T-cell (primary cell): ENCODE results near the gene FBN1. TPM values are rescaled to one million over a fixed set of nuclear protein-coding genes. Genes with fewer than 3 reads are reported as not detected.

Experiments
- ATAC-seq, 4 experiments: fragments of 200-7000 bp in 3 of 4; fragments of 150-1000 bp in 1 of 4; cut with Tn5 transposase; replicated peaks in 1 of 4; 1 replicate in 3 of 4; 2 replicates in 1 of 4; pipeline ENCODE4 v1.10.0; 2021; ENCODE audit warnings: moderate library complexity in 3 of 4, mild to moderate bottlenecking in 2 of 4, moderate number of reproducible peaks in 1 of 4
- CTCF ChIA-PET, 2 donors: fragments of 300-600 bp; sonication (Branson Sonifier 250); formaldehyde crosslinking; loops; one replicate each; lab custom pipeline; 2022; ENCODE audit warnings: antibody characterized with exemption in 2 of 2; lab: Charles Lee
- POLR2A ChIA-PET, 2 donors: fragments of 300-600 bp; sonication (Branson Sonifier 250); formaldehyde crosslinking; loops; one replicate each; lab custom pipeline; 2022; ENCODE audit warnings: antibody characterized with exemption in 2 of 2; lab: Charles Lee
- DNase-seq, 35 experiments: peaks; one replicate each; pipeline versions ENCODE4 v3.0.0 to v3.0.0-alpha.2; 2013 to 2023
- H3K27ac ChIP-seq: one replicate; pipeline ENCODE4 v1.5.1; 2013; ENCODE audit warnings: low read length
- H3K27me3 ChIP-seq, 2 experiments: replicated peaks in 1 of 2; 1 replicate in 1 of 2; 2 replicates in 1 of 2; pipeline versions ENCODE4 v1.6.1 to v1.7.0; 2013; ENCODE audit warnings: low read length in 1 of 2, mixed read lengths in 1 of 2; ENCODE audit not compliant: control insufficient read depth in 2 of 2, insufficient read depth in 2 of 2; ENCODE audit errors: extremely low read depth in 1 of 2
- H3K36me3 ChIP-seq, 2 donors: 1 replicate in 1 of 2; 2 replicates in 1 of 2; pipeline versions ENCODE4 v1.6.1 to v1.7.0; 2013; ENCODE audit warnings: low read length in 1 of 2; ENCODE audit not compliant: control insufficient read depth in 2 of 2, insufficient read depth in 1 of 2; ENCODE audit errors: extremely low read depth in 1 of 2
- H3K4me1 ChIP-seq, 2 experiments: 1 replicate in 1 of 2; 2 replicates in 1 of 2; pipeline versions ENCODE4 v1.6.1 to v1.7.0; 2013; ENCODE audit warnings: low read length in 2 of 2, mixed read lengths in 1 of 2; ENCODE audit not compliant: insufficient read depth in 2 of 2, control insufficient read depth in 1 of 2; ENCODE audit errors: extremely low read depth in 1 of 2
- H3K4me3 ChIP-seq, 2 donors: 1 replicate in 1 of 2; 2 replicates in 1 of 2; pipeline versions ENCODE4 v1.5.1 to v1.7.0; 2013; ENCODE audit warnings: mild to moderate bottlenecking in 2 of 2, low read length in 1 of 2, moderate library complexity in 1 of 2; ENCODE audit not compliant: control insufficient read depth in 1 of 2; ENCODE audit errors: extremely low read depth in 1 of 2
- H3K9me3 ChIP-seq: 2 replicates; pipeline ENCODE4 v1.7.0; 2013
- H3K27ac Mint-ChIP-seq, 2 donors: one replicate each; pipeline ENCODE4 v1.8.0; 2020 to 2021; ENCODE audit warnings: mild to moderate bottlenecking in 2 of 2, mixed read lengths in 2 of 2
- H3K27me3 Mint-ChIP-seq, 2 donors: one replicate each; pipeline ENCODE4 v1.8.0; 2021 to 2022; ENCODE audit warnings: mixed read lengths in 2 of 2
- H3K36me3 Mint-ChIP-seq: one replicate; pipeline ENCODE4 v1.8.0; 2021; ENCODE audit warnings: mixed read lengths
- H3K4me1 Mint-ChIP-seq, 3 donors: one replicate each; pipeline ENCODE4 v1.8.0; 2020 to 2022; ENCODE audit warnings: mixed read lengths in 3 of 3, mild to moderate bottlenecking in 1 of 3
- H3K4me3 Mint-ChIP-seq, 3 donors: one replicate each; pipeline ENCODE4 v1.8.0; 2020 to 2022; ENCODE audit warnings: mild to moderate bottlenecking in 3 of 3, mixed read lengths in 3 of 3, moderate library complexity in 3 of 3
- H3K9me3 Mint-ChIP-seq, 3 donors: one replicate each; pipeline ENCODE4 v1.8.0; 2020 to 2022; ENCODE audit warnings: mixed read lengths in 3 of 3
- WGBS: methylation state at CpG from one replicate; pipeline ENCODE4 v1.1.5; 2013; ENCODE audit warnings: missing lambda C conversion rate; ENCODE audit not compliant: insufficient coverage; 5-methylcytosine and 5-hydroxymethylcytosine counted together
- total RNA-seq, 35 experiments: library from RNA in 6 of 35; stranded (reverse) in 6 of 35; fragments of 120-200 nt in 1 of 35; gene quantifications; one replicate each; pipeline versions ENCODE4 v1.2.1 to v1.2.4 and lab custom pipeline; 2013 to 2026

FBN1 gene
- total RNA-seq, 5 donors from 2014 or later (not counting 1 experiment from before 2014, with no cell fraction given), result 0.28 to 1.2 (median 0.79) TPM

DNA sequence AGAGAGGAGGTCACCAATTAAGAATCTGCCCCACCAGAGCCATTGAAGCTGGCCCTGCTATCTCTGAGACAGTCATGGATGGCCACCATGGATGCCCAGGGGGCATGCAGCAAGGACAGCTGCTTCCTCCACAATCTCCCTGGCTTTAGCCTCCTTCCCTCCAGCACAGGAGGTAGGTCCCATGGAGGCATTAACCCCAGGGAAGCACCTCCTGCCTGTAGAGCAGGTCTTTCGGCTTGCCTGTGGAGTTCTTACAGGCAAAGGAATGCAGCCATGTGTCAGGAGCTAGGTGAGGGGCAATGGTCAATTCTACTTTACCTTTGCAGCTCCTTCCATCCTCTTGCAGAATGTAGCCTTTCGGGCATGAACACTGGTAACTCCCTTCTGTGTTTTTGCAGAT is 220.5 kb downstream of the FBN1 start:
- Mint-ChIP-seq H3K27me3 (no peaks in the 10 kb centered on the region), H3K4me3 (no peak overlapping the region), H3K4me1 (no peaks in the 10 kb centered on the region), H3K9me3 (no peaks in the 10 kb centered on the region), H3K36me3 (no peaks in the 10 kb centered on the region), H3K27ac (no peak overlapping the region)
- H3K27me3 ChIP-seq, result no peaks in the 10 kb centered on the region
- H3K27ac ChIP-seq, result no peak overlapping the region
- no peak overlapping the region for H3K4me3 ChIP-seq
- H3K4me1 ChIP-seq, result no peaks in the 10 kb centered on the region
- CTCF ChIA-PET, result no interaction called here
- 100% methylated on average over 1 of the region's 2 CpGs for WGBS
- POLR2A ChIA-PET, result no interaction called here
- no peaks in the 10 kb centered on the region for H3K36me3 ChIP-seq
- DNase-seq, result no peak
- H3K9me3 ChIP-seq, result no peaks in the 10 kb centered on the region
- no peak for ATAC-seq

DNA sequence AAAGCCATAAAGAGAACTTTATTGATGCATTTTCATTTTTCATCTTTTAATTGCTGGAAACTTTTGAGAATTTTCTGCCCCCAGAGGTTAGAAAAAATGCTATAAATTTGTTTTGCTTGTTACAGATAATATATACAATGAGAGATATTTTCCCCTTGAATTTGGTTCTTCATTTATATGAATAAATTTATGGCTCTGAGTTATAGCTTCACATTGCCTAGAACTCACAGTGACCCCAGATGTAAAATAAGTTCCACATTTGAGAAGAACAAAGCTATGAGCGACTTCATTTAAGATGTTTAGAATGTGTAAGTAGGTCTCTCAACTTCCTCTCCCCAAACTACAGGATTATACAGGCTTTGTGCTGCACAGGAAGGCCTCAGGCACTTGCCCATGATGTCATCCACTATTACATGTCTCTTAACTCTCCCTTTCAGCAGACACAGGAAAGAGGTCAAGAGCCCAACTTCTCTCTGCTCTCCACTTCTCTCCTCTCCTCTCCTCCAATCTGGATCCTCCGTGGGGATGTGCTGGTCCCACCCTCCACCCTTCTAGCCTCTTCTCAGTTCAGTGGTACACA is 221.5 kb downstream of the FBN1 start:
- no peaks in the 10 kb centered on the region for H3K4me1 Mint-ChIP-seq

DNA sequence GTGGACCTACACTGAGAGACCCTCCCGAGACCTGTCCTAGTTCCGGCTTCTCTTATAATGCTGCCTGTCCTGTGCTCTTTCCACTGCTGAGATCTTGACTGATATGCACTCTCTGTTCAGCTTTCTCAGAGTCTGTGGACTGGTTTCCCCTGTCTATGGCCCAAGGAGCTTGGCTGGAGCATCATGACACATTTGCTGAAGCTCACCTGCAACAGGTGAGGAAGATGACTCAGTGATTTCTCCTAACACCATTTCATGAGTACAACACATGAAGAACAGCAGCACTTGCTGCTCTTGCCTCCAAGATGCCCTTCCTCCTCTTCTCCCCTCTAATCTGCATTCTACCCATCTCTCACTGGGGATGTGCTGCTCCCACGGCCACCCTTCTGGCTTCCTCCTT is 222.2 kb downstream of the FBN1 start:
- H3K36me3 Mint-ChIP-seq, result no peaks in the 10 kb centered on the region
- no peak overlapping the region for H3K4me3 Mint-ChIP-seq
- ATAC-seq, result no peak
- H3K9me3 Mint-ChIP-seq, result no peaks in the 10 kb centered on the region
- Histone ChIP-seq H3K27ac (no peak overlapping the region), H3K4me3 (no peak overlapping the region), H3K36me3 (no peaks in the 10 kb centered on the region), H3K9me3 (no peaks in the 10 kb centered on the region), H3K4me1 (no peaks in the 10 kb centered on the region), H3K27me3 (no peaks in the 10 kb centered on the region)
- no peaks in the 10 kb centered on the region for H3K4me1 Mint-ChIP-seq
- no peak for DNase-seq
- no peak overlapping the region for H3K27ac Mint-ChIP-seq
- CTCF ChIA-PET, result no interaction called here
- H3K27me3 Mint-ChIP-seq, result peaks cover 0 to 2% of the 10 kb centered on the region in 2 donors
- POLR2A ChIA-PET, result no interaction called here
- 87% methylated on average over 2 of the region's 3 CpGs for WGBS

More for the DNA sequence above, 221.5 kb downstream of the FBN1 start:
- Histone ChIP-seq H3K27me3 (no peaks in the 10 kb centered on the region), H3K9me3 (no peaks in the 10 kb centered on the region), H3K27ac (no peak overlapping the region), H3K36me3 (no peaks in the 10 kb centered on the region), H3K4me3 (no peak overlapping the region), H3K4me1 (no peaks in the 10 kb centered on the region)
- ATAC-seq, result no peak
- no peak for DNase-seq
- Mint-ChIP-seq H3K36me3 (no peaks in the 10 kb centered on the region), H3K4me3 (no peak overlapping the region), H3K27ac (no peak overlapping the region), H3K27me3 (no peaks in the 10 kb centered on the region), H3K9me3 (no peaks in the 10 kb centered on the region)
- ChIA-PET CTCF (no interaction called here), POLR2A (no interaction called here)
- WGBS, result no CpG with 5 or more reads among the region's 2 CpGs

DNA sequence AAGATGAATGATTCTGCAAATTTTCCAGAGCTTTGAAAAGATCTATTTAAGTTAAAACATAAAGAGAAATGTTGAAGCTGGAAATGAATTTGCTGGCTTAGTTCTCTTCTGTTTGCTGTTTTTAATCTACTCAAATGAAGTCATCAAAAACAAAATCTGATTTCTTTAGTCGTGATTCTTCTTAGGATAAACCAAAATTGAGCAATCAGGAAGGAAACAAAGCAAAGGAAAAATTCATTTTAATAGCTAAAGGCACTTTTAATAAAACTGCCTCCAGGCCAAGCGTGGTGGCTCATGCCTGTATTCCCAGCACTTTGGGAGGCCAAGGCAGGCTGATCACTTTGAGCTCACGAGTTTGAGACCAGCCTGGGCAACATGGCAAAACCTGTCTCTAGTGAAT is 223.1 kb downstream of the FBN1 start:
- DNase-seq (no peak), ATAC-seq (no peak)
- Histone ChIP-seq H3K27me3 (no peaks in the 10 kb centered on the region), H3K27ac (no peak overlapping the region), H3K4me3 (no peak overlapping the region), H3K4me1 (no peaks in the 10 kb centered on the region), H3K36me3 (no peaks in the 10 kb centered on the region), H3K9me3 (no peaks in the 10 kb centered on the region)
- Mint-ChIP-seq H3K4me3 (no peak overlapping the region), H3K27ac (no peak overlapping the region), H3K9me3 (no peaks in the 10 kb centered on the region), H3K36me3 (no peaks in the 10 kb centered on the region), H3K27me3 (peaks cover 0 to 3% of the 10 kb centered on the region in 2 donors), H3K4me1 (no peaks in the 10 kb centered on the region)
- ChIA-PET POLR2A (no interaction called here), CTCF (no interaction called here)
- 83% methylated on average over 1 of the region's 3 CpGs for WGBS

DNA sequence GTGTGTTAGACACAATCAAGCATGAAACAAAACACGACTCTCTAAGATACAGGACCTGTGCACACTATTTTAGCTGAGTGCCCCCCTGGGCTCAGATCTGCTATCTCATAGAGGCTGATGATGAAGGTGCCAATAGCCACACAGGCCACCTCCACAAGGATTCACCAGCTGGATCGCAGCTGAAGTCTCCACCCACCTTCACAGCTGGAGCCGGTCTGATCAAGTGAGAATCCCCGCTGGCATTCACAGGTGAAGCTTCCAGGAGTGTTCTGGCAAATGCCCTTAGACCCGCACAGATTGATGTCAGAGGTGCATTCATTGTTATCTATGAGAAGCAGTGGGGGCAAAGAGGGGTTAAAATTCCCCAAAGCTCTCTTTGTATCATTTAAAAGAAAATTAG is 224.1 kb downstream of the FBN1 start:
- Mint-ChIP-seq H3K4me3 (no peak overlapping the region), H3K4me1 (no peaks in the 10 kb centered on the region), H3K27ac (no peak overlapping the region), H3K36me3 (no peaks in the 10 kb centered on the region), H3K27me3 (peaks cover 0 to 3% of the 10 kb centered on the region in 2 donors), H3K9me3 (no peaks in the 10 kb centered on the region)
- H3K27ac ChIP-seq, result no peak overlapping the region
- H3K27me3 ChIP-seq, result no peaks in the 10 kb centered on the region
- H3K9me3 ChIP-seq, result no peaks in the 10 kb centered on the region
- POLR2A ChIA-PET, result no interaction called here
- DNase-seq (no peak), ATAC-seq (no peak)
- no CpG with 5 or more reads among the region's 5 CpGs for whole genome bisulfite sequencing
- no peak overlapping the region for H3K4me3 ChIP-seq
- CTCF ChIA-PET, result interaction anchor here (0.7 kb wide), 2 partner anchors 8 to 1698 kb away, joined by 3 to 11 read pairs; no protein-coding TSS in a partner anchor
- H3K36me3 ChIP-seq, result no peaks in the 10 kb centered on the region
- H3K4me1 ChIP-seq, result no peaks in the 10 kb centered on the region

DNA sequence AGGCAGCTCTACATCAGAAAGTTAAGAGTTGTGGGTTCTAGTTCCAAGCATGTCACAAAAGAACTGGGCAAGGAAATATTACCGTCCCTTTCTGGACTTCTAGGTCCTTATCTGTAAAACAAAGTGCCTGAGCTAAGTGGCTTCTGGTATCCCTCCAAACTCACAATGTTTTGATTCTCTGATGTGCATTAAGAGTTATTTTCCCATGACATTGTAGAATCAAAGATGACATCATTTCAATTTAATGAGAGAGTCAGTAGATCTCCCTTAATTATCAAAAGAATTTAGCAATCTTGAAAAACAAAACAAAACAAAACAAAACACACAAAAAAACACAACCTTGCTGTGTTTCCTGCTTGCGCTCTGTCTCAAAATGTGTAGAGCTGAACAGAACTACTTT is 225.6 kb downstream of the FBN1 start:
- H3K4me1 Mint-ChIP-seq, result no peaks in the 10 kb centered on the region
- H3K9me3 Mint-ChIP-seq, result no peaks in the 10 kb centered on the region
- Histone ChIP-seq H3K36me3 (no peaks in the 10 kb centered on the region), H3K9me3 (no peaks in the 10 kb centered on the region), H3K4me3 (no peak overlapping the region), H3K27me3 (no peaks in the 10 kb centered on the region), H3K27ac (no peak overlapping the region), H3K4me1 (no peaks in the 10 kb centered on the region)
- H3K27ac Mint-ChIP-seq, result no peak overlapping the region
- ChIA-PET POLR2A (no interaction called here), CTCF (no interaction called here)
- ATAC-seq (no peak), DNase-seq (no peak)
- no peaks in the 10 kb centered on the region for H3K36me3 Mint-ChIP-seq
- H3K27me3 Mint-ChIP-seq, result peaks cover 0 to 3% of the 10 kb centered on the region in 2 donors
- H3K4me3 Mint-ChIP-seq, result no peak overlapping the region
- 100% methylated on average over 1 of the region's 2 CpGs for WGBS

DNA sequence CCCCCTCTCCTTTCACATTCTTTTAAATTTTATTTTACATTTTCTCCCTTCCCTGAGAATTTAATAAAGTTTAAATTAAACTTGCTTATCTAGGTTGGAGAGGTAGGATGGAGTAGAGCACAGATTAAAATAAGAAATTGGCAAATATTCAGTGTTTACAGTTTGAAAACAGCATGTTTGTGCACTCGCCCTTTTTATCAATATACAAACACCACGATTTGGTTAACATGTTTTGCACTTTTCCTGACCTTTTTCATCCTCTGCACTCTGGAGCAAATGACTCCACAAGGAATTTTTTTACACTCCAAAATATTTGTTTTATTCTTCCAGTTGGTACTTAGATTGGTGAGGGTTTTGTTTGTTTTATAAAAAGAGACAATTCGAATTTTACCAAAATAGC is 227.2 kb downstream of the FBN1 start:
- H3K9me3 ChIP-seq, result no peaks in the 10 kb centered on the region
- Mint-ChIP-seq H3K4me3 (no peak overlapping the region), H3K4me1 (no peaks in the 10 kb centered on the region), H3K27me3 (peaks cover 0 to 3% of the 10 kb centered on the region in 2 donors), H3K9me3 (no peaks in the 10 kb centered on the region), H3K27ac (no peak overlapping the region), H3K36me3 (no peaks in the 10 kb centered on the region)
- ChIA-PET POLR2A (no interaction called here), CTCF (no interaction called here)
- no peak for ATAC-seq
- no peaks in the 10 kb centered on the region for H3K27me3 ChIP-seq
- no peak overlapping the region for H3K4me3 ChIP-seq
- no peak for DNase-seq
- H3K36me3 ChIP-seq, result no peaks in the 10 kb centered on the region
- H3K27ac ChIP-seq, result no peak overlapping the region
- no peaks in the 10 kb centered on the region for H3K4me1 ChIP-seq
- WGBS, result no CpG with 5 or more reads among the region's 3 CpGs
